Subcutaneous adipose tissue (tissue), 4 donors: ENCODE data around the gene LBX1. TPM values are rescaled to one million over a fixed set of nuclear protein-coding genes. Genes with fewer than 3 reads are reported as not detected.

Source experiments
- CTCF ChIP-seq: fragments of 450-650 bp; IDR thresholded peaks from one replicate; pipeline ENCODE4 v1.5.1; 2016; ENCODE audit warnings: low read depth, mild to moderate bottlenecking, control low read depth, antibody characterized with exemption, moderate library complexity
- total RNA-seq, 4 donors: library from RNA; depleted of rRNA; stranded (reverse); fragments of >200 nt; gene quantifications; one replicate each; pipeline ENCODE4 v1.1.0, GENCODE V29; 2016

The LBX1 gene
- total RNA-seq, 4 donors from 2014 or later = not detected

GRCh38 chr10:101222683-101223273 is 6.5 kb downstream of the LBX1 start:
- no peak for TF ChIP-seq CTCF

GRCh38 chr10:101221963-101222531 is 7.2 kb downstream of the LBX1 start:
- TF ChIP-seq CTCF = no peak

- no peak for TF ChIP-seq CTCF
Observed at GRCh38 chr10:101221549-101221948, 7.7 kb downstream of the LBX1 start.

GRCh38 chr10:101219946-101220451 is 9.3 kb downstream of the LBX1 start:
- no peak for TF ChIP-seq CTCF

GRCh38 chr10:101219139-101219945 is 9.9 kb downstream of the LBX1 start:
- TF ChIP-seq CTCF = no peak

GRCh38 chr10:101218351-101219138 is 10.7 kb downstream of the LBX1 start:
- no peak for TF ChIP-seq CTCF
